Left lobe of liver (tissue), 2 donors: ENCODE results near the gene ZNF516. TPM values are rescaled to one million over a fixed set of nuclear protein-coding genes. Genes with fewer than 3 reads are reported as not detected.

ENCODE experiments used
- ATAC-seq: fragments of 200-7000 bp; cut with Tn5 transposase; one replicate; pipeline ENCODE4 v1.9.1; 2020; ENCODE audit warnings: mild to moderate bottlenecking, moderate library complexity
- DNase-seq: peaks from one replicate; pipeline ENCODE4 v3.0.0-alpha.2; 2020; ENCODE audit warnings: low spot score
- total RNA-seq: library from RNA; stranded (reverse); gene quantifications from one replicate; pipeline ENCODE4 v1.2.1, GENCODE V29; 2021
- donor health status: DM: no; HTN: no; CAD: no; lungs with moderate emphysema.
- donor health status: DM: no; HTN: yes; CAD: no.

Gene ZNF516
- total RNA-seq, 1 donor from 2014 or later = 16.2 TPM

- ATAC-seq (no peak), DNase-seq (no peak)
These were observed 12.1 kb upstream of the ZNF516 start for GRCh38 chr18:76506974-76507764.

- no peak for ATAC-seq
- no peak for DNase-seq
These were observed 11.4 kb upstream of the ZNF516 start for GRCh38 chr18:76506395-76506794.

GRCh38 chr18:76505614-76506013 lies 10.6 kb upstream of the ZNF516 start:
- DNase-seq (no peak), ATAC-seq (no peak)

DNA sequence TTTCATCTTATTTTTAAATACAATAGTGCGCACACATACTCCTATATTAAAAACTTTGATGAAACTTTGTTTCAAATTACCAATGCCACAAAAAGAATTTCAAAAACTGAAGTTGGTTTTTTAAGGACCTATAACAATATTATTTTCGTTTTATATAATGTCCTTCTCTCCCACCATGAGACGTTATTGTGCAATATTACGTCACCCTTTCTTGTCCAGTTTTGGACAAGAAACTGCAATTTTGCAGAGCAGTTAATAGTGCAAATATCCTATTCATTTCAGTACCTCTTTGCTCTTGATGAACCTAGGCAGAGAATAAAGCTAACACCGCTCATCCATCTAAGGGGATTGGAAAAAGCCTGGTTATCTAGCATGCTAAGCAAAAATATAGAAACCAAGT lies 9.7 kb upstream of the ZNF516 start:
- DNase-seq (no peak), ATAC-seq (no peak)

GRCh38 chr18:76503649-76504386 lies 8.8 kb upstream of the ZNF516 start:
- no peak for DNase-seq
- peak; percentile 31 for ATAC-seq

DNA sequence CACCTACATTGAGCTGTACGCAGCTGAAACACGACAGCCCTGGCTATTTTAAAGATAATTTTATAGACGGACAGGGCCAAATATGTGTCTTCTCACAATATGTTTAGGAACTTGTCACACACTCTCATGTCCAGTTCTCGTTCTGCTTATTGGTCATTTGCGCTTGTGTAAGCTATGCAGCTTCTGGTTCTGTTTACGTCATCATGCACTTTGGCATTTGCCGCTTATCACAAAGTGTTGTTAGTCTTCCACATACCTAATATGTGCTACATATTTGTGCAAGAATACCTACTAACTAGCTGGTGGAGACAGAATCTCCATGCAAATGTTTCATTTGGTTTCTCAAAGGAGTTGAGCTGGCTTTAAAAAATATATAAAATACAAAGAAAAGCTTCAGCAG lies 7.5 kb upstream of the ZNF516 start:
- peak; percentile 61 for ATAC-seq
- DNase-seq = no peak

- no peak for ATAC-seq
- no peak for DNase-seq
These were observed 4.7 kb upstream of the ZNF516 start for GRCh38 chr18:76499637-76500340.

- ATAC-seq = no peak
- no peak for DNase-seq
These were observed 4.0 kb upstream of the ZNF516 start for GRCh38 chr18:76499021-76499420.

DNA sequence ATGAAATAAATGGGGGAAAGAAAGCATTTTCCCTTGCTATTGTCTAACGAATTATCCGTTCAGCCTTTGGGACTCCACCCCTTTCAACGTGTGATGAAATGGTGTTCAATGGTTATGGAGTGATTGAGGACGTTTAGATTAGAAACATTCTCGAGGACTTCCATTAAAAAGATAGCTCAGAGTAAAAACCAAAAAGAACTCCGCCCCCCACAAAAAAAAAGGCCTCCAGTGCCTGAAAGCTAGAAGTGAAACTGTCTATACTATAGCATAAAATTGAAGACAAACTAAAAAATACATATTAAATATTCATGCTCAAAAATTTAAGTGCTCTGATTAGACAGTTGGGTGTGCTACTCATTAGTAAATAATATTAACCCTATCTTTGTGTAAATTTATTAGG lies 3.0 kb upstream of the ZNF516 start:
- DNase-seq (no peak), ATAC-seq (no peak)

GRCh38 chr18:76497021-76497420 lies 2.0 kb upstream of the ZNF516 start:
- DNase-seq (no peak), ATAC-seq (no peak)

GRCh38 chr18:76496194-76496890 lies 1.3 kb upstream of the ZNF516 start:
- DNase-seq (peak; percentile 64), ATAC-seq (peak; percentile 1)

- peak; percentile 15 for ATAC-seq
These were observed 572 bp upstream of the ZNF516 start for GRCh38 chr18:76495435-76496193.

DNA sequence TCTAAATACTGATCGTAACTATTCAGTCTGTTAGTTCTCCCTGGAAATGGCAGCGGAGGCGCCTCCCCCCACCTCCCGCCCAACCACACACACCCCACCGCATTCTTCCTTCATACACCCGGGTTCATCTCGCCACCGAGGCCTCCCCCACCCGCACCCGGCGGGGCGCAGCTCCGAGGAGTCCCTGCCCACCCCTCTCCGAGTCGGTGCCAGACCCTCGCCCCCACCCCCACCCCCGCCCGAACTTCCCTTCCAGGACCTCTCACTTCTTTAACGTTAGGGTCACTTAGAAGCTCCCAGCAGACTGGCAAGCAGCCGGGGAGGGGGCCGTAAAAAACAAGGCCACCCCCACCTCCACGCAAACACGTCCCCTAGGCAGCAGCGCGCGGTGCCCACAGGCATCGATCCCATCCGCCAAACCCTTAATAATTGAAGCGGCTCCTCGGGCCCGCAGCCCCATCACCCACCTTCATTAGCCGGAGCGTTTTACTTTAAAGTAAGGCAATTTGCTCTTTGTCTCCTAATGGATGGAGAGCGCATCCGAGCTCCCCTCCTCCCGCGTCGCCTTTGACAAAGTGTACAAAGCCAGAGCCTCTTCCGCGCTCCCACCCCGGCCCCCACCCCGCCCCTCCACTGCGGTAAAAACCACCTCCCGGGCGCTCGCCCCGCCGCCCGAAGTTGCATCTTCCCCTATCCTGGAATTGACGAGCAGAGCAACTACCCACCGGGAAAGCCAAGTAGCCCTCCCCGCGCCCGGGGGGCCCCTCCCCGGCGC lies 624 bp downstream of the ZNF516 start:
- ATAC-seq = no peak
- no peak for DNase-seq

More at GRCh38 chr18:76495435-76496193, 572 bp upstream of the ZNF516 start:
- DNase-seq = no peak

DNA sequence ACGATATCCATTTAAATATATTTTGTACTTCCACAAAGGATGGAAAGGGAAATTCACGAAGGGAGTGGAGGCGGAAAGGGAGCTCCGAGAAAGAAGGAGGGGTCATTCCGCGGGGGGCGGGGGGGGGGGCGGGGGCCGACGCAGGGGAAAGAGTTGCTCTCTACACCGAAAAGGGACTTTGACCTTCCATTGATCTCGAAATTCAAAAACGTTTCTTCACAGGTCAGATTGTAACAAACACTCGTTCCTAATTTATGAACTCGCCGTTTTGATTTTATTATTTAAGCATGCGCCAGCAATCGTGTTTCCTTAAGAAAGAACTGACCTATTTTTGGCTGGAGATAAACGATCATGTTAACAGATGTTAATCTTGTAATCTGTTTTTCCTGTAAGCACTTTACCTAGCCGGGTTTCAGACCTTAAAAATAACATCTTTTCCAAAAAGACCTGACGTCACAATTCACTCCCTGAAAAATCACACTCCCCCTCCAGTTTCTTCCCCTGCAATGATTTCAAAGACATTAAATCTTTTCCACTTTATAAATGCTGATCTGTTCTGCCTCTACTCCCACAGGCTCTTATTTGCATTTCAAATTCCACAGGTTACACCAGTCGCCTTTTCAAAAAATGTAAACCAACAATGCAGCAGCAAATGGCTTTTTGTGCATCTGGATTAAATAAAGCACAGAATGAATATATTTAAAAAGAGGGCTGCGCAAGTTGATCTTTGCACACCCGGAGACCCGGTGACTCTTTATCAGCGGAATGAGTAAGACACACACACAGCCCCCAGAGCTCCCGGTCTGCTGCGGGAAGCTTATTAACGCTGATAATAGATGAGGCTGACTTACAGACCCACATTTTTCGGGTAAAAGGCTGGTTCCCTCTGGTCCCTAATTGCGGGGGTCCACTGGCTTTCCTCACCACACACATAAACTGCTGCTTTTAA lies 1.6 kb downstream of the ZNF516 start:
- no peak for DNase-seq
- ATAC-seq = peak; percentile 28

DNA sequence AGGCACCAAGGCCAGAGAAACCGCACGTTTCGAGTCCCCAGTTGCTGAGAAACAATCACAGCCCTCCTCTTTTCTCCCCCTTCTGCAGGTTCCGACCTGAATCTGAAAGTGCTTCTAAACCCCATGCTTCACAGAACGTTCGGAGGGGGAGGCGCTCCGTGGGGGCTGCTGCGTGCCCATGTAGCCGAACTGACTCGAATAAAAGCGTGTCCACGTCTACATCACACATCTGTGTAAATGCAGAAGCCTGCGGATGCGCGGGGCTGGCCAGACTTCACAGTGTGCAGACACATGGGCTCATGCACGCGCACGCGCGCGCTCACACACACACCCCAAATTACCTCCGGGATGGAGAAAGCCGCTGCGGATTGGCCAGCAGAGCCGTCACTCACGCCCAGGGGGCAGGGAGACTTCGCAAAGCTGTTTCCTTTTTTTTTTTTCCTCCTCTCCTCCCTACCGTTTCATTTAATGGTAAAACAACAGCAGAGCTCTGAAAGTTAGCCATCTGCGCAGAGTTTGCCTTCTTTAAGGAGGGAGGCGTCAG lies 2.3 kb downstream of the ZNF516 start:
- DNase-seq = peak; percentile 100
- peak; percentile 78 for ATAC-seq

GRCh38 chr18:76491776-76492668 lies 3.0 kb downstream of the ZNF516 start:
- ATAC-seq (peak; percentile 20), DNase-seq (no peak)

DNA sequence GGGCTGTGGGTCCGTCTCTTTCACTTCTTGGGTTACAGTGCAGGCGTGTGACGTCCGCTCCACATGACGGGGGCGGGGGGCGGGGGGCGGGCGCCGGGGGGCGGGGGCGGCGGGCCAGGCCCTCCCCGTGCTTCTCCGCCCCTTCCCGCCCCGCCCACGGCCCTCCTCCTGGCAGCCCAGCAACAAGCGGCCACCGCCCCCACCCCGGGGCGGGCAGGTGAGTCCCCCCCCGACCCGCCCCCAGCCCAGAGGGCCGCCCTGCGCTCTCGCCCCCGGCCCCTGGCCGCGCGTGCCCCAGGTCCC lies 3.6 kb downstream of the ZNF516 start:
- DNase-seq = peak; percentile 86
- peak; percentile 62 for ATAC-seq
